Activated gamma-delta T cell treated with Interleukin-2 at 50 U/mL for 16 hours (primary cell): ENCODE results near the gene B3GNT5.
"Not testable (repeated sequence)": the region's sequence is repeated elsewhere in the genome, so short reads cannot be mapped to it uniquely, and the experiment has no call there.

Experiments used
- DNase-seq: peaks from one replicate; pipeline ENCODE4 v3.0.0-alpha.2; 2020

The B3GNT5 gene, protein sequence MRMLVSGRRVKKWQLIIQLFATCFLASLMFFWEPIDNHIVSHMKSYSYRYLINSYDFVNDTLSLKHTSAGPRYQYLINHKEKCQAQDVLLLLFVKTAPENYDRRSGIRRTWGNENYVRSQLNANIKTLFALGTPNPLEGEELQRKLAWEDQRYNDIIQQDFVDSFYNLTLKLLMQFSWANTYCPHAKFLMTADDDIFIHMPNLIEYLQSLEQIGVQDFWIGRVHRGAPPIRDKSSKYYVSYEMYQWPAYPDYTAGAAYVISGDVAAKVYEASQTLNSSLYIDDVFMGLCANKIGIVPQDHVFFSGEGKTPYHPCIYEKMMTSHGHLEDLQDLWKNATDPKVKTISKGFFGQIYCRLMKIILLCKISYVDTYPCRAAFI

DNA sequence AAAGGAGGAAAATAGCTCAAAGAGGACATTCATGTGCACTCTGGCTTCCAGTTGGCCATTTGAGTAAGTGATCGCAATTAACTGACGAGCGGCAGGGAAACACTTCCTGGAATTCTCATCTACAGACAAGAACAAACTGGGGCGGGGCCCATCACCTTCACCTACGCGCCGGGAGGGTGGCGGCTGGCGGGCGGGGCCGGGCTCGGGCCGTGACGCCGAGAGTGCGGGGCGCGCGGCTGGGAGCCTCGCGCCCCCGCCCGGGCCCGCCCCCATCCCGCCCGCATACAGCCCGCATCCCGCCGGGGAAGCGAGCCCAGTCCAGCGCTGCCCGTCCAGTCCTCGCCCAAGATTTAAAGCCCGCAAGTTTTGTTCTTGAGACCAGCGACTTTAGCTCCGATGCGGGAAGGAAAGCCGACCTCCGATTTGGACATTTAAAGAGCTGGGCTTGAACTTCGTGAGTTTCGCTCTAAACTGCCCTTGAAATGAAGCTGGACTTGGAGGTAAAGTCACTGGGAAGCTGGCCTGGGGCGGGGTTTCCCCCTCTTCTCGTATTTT, at the start of gene B3GNT5:
Gene B3GNT5 (plus strand): TSS at position 281 of the 555 bp plus-strand sequence. CDS start 16,546 bp downstream, outside the sequence.
- no peak for DNase-seq

DNA sequence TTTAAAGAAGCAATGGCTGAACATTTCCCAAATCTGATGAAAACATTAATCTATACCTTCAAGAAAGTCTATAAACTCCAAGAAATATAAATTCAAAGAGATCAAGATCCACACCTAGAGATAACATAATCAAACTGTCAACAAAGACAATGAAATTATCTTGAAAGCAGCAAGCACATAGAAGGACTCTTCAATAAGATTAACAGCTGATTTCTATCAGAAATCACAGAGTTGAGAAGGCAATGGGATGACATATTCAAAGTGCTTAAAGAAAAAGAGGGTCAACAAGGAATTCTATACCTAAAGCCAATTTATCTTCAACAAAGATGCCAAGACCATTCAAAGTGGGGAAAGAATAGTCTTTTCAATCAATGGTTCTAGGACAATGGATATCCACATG, 49.4 kb upstream of the B3GNT5 start:
- no peak for DNase-seq

DNA sequence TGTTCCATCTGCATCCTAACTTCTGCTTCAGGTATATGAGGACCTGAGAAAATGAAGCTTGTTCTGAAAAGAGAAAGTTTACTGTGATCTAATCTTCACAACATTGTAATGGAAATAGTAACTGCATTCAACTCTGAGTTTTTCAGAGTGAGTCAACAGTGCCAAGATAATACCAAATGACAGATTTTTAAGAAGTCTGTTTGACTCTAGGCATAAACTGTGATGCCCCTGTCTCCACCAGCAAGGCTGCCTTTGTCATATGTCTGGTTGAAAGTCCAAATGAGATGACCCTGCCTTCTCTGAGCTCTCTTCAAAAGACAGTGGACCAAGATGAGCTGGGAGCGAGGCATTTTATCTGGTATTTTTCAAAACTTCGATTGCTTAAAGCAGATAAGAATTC, 44.8 kb upstream of the B3GNT5 start:
- DNase-seq: no peak

DNA sequence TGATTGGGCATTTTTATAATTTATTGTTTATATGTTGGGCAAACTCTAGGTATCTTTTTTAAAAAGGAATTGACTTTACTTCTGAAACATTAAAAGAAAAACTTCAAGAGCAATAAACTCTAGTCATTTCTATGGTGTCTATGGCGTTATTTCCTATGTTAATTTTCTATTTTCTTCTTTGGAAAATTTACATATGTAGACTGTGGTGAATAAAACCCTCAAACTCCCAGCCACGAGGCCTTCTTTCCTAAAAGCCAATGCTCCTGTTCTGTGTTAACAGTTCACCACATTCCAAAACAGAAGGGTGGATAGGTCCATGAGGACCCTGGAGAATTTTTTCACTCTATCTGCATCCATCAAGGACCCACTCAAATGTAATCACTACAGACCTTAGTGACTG, 44.3 kb upstream of the B3GNT5 start:
- DNase-seq: no peak

DNA sequence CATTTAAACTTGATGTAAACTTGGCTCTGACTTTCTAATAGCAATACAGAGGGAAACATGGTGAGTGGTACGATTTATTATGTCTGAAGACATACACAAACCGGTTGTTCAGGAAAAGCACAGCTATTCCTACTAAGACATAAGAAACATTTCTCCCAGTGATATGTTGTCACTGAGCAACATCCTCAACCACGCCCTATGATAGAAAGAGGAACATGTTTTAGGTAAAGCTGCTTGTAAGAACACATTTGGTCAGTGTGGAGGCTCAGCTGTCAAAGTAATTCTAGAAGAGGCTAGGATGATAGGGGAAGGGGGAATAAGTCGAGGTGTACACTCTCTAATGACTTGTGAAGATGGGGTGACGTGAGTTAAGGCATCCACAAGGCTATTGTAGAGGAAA, 42.7 kb upstream of the B3GNT5 start:
- DNase-seq: no peak

DNA sequence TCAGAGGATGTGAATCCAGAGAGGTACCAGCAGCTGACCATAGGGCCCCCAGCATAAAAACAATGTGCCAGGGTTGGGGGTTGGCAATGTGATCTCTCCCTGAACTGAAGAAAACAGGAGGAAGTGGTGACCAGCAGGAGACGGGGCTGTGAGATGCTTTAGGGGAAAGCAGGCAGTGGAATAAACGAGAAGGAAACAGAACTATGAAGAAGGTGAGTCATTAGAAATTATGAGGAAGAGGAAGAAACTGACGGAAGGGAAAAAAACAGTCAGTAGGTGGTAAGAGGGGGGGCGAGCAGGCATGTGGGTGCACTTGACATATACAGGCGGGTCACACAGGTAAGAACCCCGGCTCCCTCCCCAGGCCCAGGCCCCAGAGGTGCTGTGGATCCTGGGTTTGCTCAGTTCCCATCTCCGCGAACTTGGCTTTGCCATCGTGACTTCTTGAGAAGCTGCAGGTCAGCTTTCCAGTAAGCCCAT, 42.2 kb upstream of the B3GNT5 start:
- no peak for DNase-seq

DNA sequence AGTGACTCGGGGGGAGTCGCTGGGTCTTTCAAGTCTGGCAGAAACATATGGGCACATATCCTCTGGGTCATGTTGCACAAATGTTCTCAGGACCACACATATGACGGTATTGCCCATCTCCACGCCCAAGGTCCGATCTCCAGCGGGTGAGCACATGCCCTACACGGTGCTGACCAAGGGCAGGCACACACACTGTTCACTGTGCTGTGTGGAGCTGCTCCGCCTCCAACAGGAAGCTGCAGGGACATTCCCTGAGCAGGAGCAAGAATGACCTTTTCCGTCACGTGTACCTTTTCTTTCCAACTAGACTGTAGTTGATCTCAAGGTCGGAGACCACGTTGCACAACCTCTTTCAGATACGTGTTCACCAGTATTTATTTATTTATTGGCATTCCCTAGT, 41.7 kb upstream of the B3GNT5 start:
- no peak for DNase-seq

DNA sequence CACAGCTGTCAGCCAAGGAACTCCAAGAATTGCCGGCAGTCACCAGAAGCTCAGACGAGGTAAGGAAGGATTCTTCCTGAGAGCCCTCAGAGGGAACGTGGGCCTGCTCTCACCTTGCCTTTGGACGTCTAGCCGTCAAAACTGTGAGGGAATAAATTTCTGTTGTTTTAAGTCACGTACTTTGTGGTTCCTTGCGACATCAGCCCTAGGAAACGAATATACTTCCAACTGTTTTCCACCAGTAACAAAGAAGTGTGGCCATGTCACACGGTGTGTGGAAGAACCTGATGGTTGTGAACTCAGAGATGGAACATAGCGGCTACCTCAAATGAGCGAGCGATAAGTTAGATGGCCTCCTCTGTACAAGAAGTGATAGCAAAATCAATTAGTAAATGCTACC, 41.0 kb upstream of the B3GNT5 start:
- no peak for DNase-seq

DNA sequence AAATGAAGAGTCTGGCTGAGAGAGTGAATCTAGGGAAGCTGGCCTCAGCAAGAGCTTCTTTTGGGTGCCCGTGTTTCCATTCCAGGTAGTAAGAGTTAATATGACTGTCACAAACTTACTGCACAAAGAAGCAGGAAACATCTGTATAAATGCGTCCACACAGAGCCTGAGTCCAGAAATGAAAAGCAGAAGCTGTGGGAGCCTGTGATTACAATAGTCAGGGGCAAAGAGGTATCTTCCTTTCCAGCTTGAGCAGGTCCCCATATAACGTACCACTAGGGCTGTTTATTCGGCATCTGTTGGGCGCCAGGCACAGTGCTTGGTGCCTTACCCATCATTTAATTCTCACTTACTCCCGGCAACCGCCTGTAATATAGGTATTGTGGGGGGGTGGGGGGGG, 40.5 kb upstream of the B3GNT5 start:
- DNase-seq: no peak

DNA sequence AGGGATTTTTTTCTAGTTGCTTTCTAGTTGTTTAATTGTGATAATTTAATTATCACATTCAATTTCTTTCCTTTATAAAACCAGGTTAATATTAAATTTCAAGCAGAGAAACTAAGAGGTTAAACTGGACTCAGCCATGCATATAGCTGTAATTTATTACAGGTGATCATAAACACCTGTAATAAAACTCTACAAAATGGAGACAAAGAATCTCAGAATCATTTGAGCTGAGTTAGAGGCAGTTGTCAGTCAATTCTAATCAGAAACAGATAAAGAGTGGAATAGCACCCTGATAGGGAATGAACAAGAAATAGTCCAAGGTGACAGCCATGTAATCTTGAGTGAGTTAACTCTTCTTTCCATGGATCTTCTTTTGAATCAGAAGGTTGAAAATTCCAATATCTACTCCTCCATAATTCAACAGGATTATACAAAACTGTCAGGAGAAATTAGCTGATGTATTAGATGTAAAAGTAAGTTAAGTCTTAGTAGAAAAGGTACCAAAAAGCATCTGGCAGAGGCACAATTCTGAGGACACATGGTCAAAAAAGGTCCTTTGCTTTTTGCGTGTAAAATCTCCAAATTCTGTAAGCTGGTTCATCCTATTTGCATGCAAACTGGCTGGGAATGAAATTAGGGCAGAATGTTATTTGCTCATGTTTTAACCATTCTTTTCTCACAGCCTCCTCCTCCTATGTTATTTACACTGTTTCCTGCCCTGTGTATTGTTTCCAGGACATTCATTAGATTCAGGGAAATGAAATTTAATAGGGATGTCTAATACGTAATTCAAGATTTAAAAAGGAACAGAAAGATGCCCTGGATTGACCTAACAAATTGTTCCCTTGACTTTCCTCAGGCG, 39.4 kb upstream of the B3GNT5 start:
- no peak for DNase-seq

DNA sequence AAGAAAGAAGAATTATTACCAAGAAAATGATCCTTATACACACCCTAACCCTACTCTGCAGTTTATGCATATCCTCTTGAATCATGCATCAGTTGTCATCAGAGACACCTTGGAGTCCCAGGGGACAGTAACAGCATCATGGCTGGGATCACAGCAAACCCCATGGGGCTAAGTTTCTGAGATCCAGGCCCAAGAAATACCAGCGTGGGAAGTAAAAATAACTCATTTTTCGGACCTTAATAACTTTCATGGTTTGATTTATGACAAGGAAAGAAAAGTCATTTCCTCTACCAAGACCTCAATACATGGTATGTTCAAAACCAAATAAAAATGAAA, 38.8 kb upstream of the B3GNT5 start:
- no peak for DNase-seq

DNA sequence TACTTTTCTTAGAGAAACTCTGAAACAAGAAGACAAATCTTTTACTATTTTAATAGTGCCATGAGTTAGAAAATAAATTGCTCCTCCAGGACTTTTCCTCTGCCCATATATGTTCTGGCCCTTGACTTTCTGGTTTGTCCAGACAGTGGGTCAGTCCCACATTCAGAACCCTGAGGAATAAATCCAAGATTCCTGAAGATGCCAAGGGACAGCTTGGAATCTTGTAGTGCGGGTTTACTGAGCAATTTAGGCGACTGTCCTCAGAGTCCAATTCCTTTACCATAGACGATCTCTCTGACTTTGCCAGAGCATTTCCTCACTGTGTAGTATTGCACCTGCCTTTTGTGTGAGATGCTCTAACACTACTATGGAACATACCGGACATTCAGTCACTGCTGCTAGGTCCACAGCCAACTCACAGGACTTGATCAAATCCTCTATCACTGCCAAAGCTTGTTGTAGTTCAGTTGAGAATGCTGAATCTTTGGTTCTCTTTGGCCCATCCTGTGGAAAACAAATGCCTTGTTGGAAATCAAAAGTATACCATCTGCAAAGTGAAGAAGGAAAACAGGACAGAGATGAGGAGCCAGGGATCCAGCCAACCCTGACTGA, 37.4 kb upstream of the B3GNT5 start:
- DNase-seq: no peak

DNA sequence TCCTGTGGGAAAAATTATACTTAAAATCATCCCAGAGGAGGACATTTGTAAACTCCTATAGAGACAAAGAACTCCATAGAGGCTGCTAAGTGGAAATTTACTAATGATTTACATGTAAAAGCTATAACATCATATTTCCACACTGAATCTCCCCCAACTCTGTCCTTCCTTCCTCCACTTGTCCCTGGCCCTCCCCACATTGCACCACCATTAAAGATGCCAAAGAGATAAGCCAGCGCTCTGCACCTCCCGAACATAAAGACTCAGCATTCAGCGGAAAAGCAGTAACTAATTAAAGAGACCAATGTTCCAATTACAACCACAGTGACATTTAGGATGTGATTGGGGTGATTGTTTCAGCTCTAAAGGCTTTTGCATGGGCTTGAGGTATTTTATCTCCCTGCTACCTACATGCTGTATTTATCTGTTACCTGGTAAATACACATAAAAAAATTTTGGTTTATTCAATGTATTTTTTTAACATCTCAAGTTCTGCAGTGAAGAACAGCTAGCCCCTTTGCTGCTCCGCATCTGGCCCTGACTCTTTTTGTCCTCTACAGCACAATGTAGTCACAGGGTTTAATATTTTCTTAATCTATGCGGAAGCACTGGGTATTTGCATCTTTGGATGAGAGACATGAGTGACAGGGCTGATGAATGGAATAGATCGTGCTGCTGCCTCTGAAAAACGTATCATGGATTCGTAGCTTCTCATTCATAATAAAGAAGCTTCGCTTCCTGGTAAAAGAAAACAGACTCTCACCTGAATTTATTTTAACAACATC, 35.3 kb upstream of the B3GNT5 start:
- no peak for DNase-seq

DNA sequence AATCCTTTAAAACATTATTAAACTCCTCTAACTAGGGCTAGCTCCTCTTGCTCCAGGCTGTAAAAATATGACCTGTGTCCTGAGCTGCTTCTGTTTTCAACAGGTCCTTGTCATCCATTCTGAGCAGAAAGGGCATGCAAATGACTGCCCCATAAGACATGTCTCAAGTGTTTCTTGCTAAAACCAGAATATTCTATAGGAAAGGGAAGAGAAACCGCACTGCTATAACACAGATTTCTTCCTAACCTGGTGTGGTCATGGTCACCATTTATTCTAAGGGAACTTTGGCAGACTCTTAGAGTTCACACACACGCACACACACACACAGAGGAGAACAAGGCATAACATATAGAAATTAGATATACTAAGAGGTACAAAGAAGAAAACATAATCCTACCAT, 34.2 kb upstream of the B3GNT5 start:
- no peak for DNase-seq

DNA sequence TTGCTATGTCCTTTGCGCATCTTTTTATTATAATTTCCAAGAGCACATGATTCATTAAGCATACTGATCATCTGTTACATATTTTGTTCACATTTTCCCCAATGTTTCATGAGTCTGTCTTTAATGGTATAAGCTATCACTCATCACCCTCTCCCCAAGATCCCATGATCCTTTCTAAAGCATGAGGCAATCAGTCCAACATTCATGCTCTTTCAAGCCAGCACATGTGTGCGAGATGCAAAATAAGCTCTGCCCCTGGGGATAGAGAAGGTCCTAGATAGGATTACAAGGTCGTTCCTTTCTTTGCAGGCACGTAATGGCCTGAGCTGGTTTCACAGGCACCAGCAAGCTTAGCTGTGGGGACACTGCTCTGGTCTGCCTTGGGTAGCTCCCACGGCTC, 32.2 kb upstream of the B3GNT5 start:
- no peak for DNase-seq

DNA sequence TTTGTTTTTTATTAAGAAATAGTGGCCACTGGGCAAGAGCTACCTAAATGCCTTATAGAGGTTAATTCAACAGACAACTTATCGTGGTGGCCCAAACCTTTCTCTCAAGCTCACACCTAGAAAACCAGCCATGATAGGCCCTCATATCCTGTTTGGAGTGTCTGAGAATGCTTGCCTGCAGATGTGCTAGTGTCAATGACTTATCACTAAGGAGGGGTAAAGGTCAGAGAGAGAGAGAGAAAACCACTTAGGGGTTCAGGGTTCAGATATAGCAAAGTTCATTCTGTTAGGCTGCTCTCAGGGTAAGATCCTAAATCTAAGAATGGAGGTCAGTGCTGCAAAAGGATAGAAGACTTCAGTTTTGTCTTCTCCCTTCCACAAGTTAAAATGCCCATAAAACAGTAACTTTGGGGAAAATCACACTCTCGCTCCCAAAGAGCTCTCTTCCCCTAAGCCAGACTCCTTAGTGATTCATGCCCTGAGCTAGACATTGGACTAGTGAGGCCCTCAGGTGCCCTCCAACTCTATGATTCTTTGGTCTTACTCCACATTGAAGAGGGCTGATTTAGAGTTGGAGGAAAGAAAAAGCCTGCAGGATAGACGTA, 30.3 kb upstream of the B3GNT5 start:
- no peak for DNase-seq

DNA sequence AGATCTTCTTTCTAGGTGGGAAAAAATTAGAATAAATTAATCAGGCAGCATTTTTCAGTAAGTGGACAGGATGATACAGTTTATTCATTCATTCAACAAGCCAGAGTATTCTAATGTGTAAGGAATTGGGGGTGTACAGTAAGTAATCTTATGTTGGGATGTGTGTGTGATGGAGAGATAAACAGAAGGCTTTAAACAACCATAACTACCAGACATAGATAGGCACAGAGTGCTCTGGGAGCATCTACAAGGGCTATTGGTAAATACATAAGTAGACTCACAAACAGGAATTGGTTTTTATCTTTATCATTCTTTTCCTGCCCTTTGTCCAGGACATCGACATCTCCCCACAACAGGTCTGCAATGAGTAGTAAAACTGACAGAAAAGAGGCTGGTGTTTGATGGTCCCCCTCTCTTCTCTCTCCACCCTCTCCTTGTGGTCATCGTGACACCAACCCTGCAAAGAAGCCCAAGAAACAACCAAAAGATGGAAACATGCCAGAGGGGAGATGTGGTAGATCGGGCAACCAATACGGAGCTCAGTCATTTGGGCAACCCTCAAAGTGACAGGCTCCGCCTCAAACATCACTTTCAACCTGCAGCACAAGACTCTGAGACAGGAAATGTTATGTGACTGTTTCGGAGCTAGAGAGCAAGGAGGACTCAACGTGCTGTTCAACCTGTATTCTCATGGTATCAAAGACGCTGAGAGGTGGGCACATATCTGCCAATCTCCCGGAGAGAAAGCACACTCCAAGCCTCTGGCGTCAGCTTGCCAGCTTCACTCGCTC, 28.7 kb upstream of the B3GNT5 start:
- peak; percentile 35 for DNase-seq

DNA sequence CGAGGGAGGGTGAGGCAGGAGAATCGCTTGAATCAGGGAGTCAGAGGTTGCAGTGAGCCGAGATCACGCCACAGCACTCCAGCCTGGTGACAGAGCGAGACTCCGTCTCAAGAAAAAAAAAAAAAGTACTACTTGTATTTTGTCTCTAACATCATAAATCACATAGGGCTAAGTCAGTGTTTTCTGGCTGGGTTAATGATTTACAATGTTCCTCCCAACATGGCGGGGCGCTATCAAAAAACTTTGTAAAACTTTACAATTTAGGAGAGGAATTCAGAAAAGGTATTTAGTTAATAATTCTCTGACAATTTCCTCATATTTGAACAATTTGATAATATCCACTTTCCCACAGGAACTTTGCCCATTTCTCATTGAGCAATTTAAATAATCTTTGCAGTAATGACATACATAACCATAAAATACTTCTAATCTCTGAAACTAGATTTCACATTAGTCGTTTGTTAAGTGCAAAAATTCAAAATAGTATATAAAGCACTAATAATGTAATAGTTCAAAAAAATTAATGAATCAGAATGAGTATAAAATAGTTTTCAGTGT, 26.6 kb upstream of the B3GNT5 start:
- no peak for DNase-seq

DNA sequence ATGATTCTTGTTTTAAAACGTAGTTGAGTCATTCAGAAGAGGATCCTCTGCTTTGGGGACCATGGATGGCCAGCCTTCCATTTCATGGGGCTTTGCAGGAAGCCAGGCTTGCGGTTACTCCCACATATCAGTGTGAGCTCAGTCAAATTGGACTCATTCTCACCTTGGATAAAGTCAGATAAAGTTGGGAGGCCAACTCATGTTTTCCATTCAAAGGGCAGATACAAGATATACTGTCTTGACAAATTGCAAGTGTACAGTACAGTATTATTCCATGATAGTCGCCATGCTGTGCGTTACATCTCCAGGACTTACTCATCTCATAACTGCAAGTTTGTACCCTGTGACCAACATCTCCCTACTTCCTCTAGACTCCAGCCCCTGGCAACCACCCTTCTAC, 25.5 kb upstream of the B3GNT5 start:
- no peak for DNase-seq

DNA sequence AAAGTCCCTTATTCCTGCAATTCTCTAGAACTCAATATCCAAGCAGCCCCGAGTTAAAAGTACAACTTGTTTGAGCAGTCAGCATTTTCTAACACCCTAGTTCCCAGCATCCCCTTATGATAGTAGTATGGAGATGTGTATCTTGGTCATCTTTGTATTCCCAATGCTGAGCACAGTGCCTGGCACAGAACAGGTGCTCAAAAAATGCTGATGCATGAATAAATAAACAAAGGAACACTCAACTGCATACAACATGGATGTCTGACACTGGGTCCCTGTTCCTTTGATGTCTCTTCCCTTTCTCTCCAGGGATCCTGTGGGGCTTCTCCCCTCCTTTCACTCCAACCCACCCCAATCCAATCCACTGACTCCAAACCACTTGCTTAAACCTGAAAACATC, 23.9 kb upstream of the B3GNT5 start:
- DNase-seq: no peak

DNA sequence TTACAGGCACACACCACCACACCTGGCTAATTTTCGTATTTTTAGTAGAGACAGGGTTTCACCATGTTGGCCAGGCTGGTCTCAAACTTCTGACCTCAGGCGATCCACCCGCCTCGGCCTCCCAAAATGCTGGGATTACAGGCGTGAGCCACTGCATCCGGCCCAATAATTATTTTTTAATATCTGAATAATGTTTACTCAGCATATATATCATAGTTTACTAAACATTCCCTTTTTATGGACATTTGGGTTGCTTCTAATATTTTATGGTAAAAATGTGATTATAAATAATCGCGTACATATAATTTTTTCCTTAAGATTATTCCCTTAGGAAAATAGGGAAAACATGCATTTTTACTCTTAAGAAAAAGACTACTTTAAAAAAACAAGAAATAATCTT, 22.8 kb upstream of the B3GNT5 start:
- not testable (repeated sequence) for DNase-seq
